GM21825 (cell line): ENCODE measurements around the gene ERGIC2.
A peak's percentile ranks its signal among the peaks of the same experiment; 100 is the strongest.
"Not testable (repeated sequence)": the region's sequence is repeated elsewhere in the genome, so short reads cannot be mapped to it uniquely, and the experiment has no call there.

Experiments used
- ATAC-seq: cut with Tn5 transposase; IDR thresholded peaks from one replicate; pipeline ENCODE4 v1.9.1; 2021; ENCODE audit warnings: mild to moderate bottlenecking, moderate library complexity; ENCODE audit not compliant: unreplicated experiment

Gene ERGIC2, protein sequence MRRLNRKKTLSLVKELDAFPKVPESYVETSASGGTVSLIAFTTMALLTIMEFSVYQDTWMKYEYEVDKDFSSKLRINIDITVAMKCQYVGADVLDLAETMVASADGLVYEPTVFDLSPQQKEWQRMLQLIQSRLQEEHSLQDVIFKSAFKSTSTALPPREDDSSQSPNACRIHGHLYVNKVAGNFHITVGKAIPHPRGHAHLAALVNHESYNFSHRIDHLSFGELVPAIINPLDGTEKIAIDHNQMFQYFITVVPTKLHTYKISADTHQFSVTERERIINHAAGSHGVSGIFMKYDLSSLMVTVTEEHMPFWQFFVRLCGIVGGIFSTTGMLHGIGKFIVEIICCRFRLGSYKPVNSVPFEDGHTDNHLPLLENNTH

DNA sequence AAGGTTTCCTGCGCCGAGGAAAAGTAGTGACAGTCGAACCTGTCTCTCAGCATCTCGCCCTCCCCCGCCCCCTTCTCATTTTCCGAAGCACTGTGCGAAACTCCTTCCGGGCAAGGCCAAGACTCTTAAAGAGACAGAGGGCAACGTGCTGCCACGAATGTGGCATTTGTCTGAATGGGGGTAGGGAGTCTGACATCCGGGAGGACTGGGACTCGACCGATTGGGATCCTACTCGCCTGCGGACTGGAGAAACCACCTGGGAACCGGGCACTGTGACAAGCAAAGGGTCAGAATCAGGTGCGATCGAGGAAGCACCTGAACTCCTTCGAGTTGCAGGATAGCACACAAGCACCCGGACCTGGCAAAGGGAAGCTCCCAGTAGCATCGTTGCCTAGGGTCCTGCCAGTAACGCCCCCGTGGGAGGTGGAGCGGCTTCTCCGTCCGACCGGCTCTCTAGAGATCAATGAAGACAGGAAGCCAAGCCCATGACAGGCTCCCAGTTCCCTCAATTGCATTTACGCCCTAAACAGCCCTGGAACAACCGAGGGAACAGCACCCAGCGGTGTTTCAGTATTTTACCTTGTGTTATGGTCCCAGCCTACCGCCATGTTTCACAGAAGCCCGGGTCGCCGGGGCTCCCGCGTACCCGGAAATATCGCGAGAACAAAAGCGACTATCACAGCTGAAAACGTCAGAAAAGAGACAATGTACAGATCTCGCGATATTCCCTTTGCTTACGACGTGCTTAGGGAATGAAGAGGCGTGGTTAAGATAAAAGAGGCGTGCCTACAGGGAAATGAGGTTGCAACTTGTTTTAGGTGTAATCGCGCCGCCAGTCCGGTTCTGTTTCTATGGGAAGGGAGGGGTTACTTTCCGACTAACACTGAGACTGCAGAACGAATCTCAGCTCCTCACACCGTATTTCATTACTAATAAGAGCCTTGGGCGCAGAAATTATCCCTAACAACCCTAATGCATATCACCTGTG, at the start of gene ERGIC2:
Gene ERGIC2 (minus strand): TSS at position 637 of the 988 bp plus-strand sequence. CDS start 9,539 bp downstream, outside the sequence.
- ATAC-seq, result peak; percentile 98

DNA sequence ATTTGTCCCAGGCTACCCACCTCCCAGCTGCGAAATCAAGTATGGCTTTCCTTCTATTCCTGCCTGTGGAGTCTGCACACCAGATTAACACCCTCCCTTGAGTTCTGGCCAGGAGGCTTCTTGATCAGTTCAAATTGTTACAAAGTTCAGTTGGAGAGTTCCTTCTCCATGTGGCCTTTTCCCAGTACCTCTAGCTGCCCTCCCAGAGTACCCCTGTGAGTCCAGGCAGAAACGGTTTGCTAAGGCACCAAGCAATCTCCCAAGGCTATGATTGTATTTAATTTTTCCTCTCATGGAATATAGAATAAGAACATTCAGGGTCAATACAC, 49.7 kb upstream of the ERGIC2 start:
- no peak for ATAC-seq

DNA sequence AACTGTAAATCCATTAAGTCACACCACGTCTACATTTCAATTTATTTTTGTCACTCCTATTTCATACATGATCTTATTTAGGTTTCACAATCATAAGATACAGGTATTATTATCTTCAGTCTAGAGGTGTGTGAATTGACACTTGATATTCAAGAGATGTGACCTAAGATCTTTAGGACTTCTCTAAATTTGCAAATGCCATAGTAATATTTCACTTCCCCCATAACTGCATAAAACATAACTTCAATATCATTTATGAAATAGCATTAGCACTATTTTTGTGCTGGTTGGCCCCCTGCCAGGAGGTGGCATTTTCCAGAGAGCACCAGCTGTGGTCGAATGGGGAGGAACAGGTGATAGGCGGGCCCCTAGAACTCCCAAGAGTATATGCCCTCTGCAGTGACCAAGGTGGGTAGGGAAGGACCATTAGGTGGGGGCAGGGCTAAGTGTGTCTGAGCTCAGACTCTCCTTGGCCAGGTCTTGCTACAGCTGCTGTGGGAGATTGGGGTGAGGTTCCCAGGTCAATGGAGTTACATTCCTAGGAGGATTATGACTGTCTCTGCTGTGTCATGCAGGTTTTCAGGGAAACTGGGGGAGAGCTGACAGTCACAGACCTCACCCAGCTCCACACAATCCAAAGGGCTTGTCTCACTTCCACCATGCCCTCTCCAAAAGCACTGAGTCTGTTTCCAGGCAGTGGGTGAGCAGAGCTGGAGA, 49.2 kb upstream of the ERGIC2 start:
- no peak for ATAC-seq

DNA sequence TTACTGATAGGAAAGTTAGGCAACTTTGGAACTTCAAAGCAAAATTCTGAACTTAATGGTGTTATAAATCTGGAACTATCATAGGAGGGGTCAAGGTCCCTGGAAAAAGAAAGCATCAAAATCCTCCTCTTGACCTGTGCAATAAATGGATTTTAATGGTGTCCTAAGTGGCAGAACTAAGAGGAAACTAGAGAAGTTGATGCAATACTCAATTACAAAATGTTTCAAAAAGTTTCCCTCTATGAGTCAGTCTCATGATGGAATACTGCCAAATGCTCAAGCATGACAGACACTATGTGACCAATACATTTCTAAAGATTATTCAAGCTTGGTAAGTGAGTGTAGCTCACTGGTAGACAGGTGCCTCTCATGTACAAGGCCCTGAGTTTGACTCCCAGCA, 47.7 kb upstream of the ERGIC2 start:
- no peak for ATAC-seq

DNA sequence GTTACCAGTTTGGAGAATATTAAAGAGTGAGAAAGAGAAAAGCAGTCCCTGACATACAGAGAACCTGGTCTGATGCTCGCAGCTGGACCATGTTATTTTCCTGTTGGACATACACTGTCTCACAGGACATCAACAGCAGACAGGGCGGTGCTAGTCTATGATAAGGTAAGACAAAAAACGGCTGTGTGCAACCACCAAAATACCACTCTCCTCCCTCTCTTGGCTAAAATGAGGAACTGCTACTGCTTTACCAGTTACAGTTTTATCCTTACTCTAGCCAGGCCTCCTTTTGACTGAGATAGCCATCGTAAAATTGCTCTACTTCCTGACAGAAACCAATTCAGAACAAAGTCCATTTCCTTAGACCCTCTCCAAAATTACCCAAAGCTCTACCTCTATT, 47.0 kb upstream of the ERGIC2 start:
- ATAC-seq, result peak; percentile 99

DNA sequence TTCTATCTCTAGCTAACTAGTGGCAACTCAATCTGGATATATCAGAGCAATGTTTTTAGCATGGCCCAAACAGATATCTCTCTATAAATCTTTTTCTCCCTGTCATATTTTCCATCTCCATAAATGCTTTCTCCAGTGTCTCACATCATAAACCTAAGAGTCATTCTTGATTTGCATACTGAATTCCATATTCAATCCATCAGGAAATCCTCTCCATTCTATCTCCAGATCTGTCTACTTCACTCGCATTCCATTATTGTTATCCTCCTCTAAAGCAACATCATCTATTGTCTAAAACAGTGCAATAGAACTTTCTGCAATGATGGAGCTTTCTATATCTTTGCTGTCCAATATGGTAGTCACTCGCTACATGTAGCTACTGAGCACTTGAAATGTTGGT, 45.5 kb upstream of the ERGIC2 start:
- no peak for ATAC-seq

DNA sequence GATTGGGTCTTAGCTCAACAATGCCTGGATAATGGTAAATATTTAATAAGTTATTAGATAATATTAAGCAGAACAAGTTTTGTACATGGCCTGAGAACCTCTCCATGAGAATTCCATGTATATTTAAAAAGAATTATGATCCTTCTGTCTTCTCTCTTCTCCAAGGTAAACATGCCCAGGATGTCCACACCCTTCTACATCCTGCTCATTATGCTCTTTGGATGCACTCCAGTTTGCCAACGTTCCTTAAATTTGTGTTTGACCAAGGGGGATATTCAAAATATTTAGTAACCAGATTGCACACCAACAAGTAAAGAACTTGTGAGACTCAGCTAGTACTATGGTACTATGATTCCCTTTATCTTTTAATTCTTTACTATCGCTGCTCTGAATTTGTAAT, 44.8 kb upstream of the ERGIC2 start:
- ATAC-seq, result no peak

DNA sequence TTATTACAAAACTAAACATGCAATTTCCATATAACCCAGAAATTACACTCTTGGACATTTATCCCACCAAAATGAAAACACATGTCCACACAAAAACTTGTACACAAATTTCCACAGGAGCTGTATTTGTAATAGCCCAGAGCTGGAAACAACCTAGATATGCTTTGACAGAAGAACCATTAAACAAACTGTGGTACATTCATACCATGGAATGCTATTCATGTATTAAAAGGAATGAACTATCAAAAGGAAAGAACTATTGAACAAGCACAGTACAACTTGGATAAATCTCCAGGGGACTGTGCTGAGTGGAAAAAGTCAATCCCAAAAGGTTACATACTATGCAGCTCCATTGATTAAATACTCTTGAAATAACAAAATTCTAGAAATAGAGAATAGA, 35.8 kb upstream of the ERGIC2 start:
- no peak for ATAC-seq

DNA sequence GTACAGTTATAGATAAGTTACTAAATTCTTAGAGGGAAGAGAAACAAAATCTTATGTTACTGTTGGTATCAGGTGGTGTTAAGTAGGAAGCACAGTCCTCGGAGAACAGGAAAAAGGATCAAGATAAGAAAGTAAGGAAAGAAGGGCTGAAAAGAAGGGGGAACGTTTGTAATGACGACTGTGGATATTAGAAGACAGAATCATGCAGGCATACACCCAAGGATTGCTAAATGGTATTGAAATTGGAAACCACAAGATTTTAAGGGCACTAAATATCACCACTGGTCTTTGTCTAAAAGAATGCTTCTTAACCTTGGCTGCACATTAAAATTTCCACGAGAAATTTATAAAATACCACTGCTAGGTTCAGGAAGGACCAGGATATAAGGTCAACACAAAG, 34.1 kb upstream of the ERGIC2 start:
- ATAC-seq, result no peak

DNA sequence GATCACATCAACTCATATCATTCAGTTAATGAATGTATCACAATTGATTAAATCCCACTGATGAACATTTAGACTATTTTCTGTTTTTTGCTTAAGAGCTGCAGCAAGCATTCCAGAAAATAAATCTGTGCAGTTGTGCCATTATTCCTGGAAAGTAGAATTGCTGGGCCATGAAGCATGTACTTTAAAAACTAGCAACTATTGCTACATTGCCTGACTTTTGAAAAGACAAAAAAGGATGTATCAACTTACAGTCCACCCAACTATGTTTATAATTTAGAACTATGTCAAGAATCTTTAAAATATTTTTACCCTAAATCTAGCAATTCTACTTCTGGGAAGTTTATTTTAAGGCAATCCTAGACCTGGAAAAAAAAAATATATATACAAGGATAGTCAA, 33.4 kb upstream of the ERGIC2 start:
- ATAC-seq, result no peak

DNA sequence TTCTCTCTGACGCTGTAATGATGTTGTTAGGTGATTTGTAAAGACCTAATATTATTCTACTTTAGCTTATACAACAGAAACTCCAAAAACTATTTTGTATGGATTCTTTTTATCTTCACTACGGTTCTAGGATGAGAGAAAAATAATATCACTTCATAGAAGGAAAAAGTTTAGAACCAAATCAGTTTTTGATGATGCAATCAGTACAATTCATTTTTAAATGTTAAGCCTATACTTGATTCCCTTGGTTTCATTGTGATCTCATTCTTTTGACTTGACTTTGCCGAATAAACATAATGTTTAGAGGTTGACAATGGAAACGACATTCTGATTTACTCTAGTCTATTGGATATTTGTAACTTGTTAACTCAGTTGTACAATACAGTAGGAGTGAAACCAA, 24.6 kb upstream of the ERGIC2 start:
- ATAC-seq, result no peak

DNA sequence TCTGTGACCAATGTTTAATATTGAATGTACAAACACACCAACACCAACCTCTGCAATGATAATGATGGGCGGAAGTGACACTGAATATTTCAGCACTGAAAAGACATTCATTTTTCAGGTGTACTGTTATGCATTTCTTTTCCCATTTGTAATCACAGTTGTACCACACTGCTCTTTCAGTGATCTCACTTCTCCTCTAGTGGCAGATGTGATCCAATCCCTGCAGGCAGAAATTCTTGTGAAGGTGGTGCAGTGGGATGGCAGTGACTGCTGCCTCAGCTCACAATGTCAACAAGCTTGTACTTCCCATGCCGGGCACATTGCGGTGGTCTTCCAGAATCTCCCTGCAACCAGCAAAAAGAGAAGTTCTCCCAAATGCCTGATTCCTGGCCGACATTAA, 23.0 kb upstream of the ERGIC2 start:
- no peak for ATAC-seq

DNA sequence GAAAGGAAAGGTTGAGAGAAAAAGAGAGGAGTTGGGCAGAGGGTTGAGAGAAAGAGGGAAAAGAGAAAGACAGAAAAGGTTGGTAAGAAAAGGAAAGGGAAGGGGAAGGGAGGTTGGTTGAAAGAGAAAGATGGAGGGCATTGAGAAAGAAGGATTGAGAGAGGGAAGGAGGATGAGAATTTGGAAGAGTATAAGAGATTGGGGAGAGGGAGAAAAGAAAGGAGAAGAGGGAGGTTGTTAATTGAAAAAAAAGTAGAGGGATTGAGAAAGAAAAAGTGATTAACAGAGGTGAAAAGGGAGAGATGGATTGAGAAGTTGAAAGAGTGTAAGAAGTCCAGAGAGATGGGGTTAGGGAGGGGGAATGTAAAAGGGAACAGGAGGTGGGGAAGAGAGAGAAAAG, 21.5 kb upstream of the ERGIC2 start:
- ATAC-seq, result no peak

DNA sequence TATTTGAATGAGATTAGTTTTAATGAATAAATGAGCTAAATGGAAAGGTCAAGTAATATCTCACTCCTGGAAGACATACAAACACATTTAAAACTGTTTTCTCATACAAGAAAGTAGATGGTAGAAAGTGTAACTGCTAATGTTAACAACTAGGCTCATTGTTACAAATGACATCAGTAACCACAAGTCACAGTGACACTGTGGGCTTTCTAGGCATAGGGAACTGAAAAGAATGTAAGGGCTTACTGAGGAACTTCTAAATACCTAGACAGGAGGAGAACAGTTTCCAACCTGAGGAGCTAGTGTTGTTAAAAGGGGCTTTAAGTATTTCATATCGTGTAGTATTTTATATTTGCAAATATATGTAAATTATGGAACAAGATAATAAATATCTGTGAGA, 17.5 kb upstream of the ERGIC2 start:
- ATAC-seq, result no peak

DNA sequence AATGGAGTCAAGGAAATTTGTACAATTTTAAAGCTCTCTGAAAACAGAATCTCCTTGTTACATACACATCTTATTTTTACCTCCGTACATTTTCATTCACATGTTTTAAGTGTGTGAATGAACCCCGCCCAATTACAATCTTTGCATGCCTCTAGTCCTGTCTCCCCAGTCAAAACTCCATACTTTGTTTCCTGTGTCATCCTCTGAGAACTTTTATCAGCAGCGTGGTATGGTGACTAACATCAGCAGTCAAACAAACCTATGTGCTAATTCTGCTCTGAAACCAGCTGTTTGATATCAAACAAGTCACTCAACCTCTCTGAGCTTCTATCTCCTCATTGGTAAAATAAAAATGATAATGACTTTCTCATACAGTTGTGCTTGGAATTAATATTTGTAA, 15.8 kb upstream of the ERGIC2 start:
- no peak for ATAC-seq

DNA sequence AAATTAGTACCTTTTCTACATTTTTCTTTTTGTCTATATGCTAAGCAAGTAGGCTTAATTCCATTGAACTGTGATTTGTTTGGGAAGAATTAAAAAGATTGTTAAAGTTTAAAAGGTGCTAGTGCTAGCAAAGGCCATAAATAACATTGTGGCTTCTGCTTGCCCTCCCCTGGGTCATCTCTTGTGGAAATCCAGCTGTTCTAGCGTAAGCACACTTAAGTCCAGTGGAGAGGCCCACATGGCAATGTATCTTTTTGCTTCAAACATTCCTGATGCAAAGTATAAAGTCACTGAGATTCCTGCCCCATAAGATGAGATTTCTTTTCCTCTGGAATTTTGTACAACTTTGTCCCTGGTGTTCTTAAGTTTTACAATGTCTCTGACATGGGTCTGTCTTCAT, 14.4 kb upstream of the ERGIC2 start:
- no peak for ATAC-seq

DNA sequence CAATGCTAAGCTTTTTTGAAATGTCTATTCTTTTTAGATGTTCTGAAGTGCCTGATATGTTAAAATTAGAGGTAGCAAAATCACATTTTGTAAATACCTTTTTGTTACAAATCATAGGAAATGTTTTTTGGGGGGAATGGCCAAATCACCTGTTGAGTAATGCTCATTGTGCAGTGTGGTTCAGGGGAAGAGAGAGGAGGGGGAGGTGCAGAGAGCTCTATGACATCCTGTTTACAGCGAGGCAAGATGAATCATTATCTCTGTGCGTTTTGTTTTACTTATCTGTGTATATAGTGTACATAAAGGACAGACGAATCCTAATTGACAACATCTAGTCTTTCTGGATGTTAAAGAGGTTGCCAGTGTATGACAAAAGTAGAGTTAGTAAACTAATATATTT, 9.4 kb upstream of the ERGIC2 start:
- not testable (repeated sequence) for ATAC-seq

DNA sequence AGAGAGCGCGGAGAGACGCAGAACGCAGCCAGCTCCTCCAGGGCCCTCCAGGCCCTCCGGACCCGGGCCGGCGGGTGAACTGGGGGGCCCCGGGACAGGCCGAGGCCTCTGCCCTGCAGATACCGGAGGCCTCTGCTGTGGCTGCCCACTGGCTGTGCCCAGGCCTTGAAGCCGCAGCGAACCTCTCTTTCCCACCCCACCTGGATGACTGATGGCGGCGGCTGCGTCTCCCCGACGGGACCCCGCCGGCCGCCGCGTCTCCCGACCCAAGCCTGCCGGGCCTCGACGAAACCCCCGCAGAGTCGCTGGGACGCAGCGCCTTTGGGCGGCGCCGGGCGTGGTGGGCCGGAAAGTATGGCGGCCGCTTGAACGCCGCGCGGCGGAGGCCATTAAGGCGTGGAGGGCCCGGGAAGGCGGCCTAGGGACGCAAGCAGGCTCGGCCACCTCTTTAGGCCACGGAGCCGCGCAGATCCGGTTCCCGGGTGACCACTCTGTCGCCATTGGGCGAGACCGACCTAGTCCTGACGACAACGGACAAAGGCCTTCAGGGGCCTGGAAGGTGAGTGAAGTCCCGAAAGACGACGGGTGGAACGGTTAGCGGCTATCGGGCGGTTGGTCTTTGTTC, 8.4 kb upstream of the ERGIC2 start:
- no peak for ATAC-seq

DNA sequence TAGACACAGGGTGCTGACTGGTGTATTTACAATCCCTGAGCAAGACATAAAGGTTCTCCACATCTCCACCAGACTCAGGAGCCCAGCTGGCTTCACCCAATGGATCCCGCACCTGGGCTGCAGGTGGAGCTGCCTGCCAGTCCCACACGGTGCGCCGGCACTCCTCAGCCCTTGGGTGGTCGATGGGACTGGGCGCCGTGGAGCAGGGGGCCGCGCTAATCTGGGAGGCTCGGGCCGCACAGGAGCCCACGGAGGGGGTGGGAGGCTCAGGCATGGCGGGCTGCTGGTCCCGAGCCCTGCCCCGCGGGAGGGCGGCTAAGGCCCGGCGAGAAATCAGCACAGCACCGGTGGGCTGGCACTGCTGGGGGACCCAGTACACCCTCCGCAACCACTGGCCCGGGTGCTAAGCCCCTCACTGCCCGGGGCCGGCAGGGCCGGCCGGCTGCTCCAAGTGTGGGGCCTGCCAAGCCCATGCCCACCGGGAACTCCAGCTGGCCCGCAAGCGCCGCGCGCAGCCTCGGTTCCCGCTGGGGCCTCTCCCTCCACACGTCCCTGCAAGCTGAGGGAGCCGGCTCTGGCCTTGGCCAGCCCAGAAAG, 5.2 kb upstream of the ERGIC2 start:
- not testable (repeated sequence) for ATAC-seq

DNA sequence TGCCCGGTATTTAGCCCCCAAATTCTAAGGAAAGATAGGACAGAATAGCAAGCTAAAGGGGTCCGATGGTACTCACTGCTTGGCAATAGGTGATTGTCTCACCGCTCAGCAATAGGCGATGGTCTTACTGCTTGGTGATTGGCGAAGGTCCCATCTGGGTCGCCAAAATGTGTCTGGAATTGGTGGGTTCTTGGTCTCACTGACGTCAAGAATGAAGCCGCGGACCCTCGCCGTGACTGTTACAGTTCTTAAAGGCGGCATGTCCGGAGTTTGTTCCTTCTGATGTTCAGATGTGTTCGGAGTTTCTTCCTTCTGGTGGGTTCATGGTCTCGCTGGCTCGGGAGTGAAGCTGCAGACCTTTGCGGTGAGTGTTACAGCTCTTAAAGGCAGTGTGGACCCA, 4.2 kb upstream of the ERGIC2 start:
- ATAC-seq, result not testable (repeated sequence)

DNA sequence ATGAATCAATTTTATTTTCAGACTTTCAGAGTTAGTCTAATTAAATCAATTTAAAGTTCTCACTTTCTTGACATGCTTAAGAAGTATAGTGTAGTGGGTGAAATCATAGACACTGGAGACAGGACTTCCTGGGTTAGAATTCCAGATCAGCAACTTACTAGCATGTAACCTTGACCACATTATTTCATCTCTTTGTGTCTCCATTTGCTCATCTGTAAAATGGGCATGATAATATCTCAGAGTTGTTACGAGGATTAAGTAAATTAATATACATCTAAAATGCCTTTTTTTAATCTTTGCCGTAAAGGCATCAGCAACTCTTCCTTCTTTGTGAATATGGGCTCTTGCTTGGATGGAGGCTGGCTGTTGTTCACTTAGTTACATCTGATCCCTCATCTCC, 1.3 kb upstream of the ERGIC2 start:
- ATAC-seq, result no peak
